GM19023 (cell line): ENCODE results near the gene TBX6.

Experiments
- ATAC-seq: cut with Tn5 transposase; IDR thresholded peaks from one replicate; pipeline ENCODE4 v1.9.1; 2021; ENCODE audit warnings: mild to moderate bottlenecking, moderate library complexity; ENCODE audit not compliant: unreplicated experiment

The TBX6 gene

DNA sequence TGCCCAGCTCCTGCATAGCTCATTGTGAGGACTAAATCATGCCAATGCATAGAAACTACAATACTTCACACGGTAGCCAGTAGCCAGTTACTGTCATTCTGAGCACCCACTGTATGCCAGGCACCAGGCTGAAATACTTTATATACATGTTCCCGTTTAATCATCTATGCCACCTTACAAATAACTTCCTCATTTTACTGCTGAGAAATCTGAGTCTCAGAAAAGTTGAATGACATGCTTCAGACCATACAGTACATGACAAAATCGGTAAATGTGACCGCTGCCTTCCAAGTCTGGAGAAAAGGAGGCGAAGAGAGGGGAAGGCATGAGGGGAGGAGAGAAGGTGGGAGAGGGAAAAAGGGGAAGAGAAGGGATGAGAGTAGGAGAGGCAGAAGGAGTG lies 51.5 kb downstream of the TBX6 start:
- ATAC-seq, result no peak
